WI38 (cell line): ENCODE results near the gene PCTP.

Experiments used
- H3K4me3 ChIP-seq: 2 replicates; pipeline ENCODE4 v1.5.1; 2011; ENCODE audit warnings: low read depth, mild to moderate bottlenecking, control low read depth, low read length
- CTCF ChIP-seq: IDR thresholded peaks from 2 replicates; pipeline ENCODE4 v1.5.1; 2012; ENCODE audit warnings: low read depth, mild to moderate bottlenecking, control low read depth, low read length

The PCTP gene

GRCh38 chr17:55794725-55795482, 44.1 kb downstream of the PCTP start:
- H3K4me3 ChIP-seq: no peak overlapping the region
- no peak for TF ChIP-seq CTCF

DNA sequence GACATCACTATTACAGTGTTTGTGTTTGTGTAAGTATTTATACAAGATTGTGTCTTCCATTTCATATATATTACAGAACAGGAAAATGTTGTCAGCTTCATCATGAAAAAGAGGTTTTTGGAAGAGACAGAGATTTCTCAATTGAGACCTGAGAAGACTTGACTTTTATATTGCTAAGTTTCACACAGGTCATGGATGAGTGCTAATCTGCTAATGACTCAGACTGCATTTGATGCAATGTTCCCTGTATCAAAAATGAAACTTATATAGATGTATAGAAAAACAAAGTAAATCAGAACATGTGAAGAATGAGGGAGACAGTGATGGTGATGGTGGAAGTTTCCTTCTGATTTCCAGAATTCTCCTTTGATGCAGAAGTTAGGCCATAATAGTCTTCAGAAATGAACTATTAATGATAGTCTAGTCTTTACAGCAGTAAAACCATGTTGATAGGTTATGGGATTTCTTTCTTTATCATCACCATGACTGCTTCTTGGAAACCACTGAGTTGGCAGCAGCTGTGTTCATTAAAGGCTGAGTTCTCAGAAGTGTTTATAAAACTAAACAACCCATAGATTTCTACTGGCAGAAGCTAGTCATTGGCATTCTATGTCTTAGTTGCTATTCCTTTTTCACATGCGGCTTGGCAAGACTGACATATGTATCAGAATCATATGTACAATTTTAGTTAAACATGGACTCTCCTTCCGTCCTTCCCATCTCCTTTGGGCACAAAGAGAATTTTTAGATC, 56.1 kb downstream of the PCTP start:
- TF ChIP-seq CTCF: no peak
- no peak overlapping the region for H3K4me3 ChIP-seq

DNA sequence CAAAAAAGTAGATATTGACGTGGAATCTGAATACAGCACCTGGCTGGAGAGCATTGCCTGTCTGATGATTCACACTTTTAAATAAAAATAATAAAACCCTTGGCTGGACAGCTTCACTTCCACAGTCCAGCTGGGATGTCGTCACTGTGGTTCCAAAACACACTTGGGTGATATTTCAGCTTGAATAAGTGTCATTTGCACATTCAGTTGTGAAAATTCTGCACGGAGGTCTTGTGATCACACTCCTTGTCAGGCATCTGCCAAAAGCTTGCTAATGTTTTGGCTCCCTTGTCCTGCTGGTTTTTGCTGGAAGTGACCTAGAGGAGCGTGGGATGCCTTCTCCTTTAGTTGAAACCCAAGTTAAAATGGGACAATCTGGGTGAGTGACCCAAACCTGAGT, 60.7 kb downstream of the PCTP start:
- TF ChIP-seq CTCF: no peak

GRCh38 chr17:55812323-55812722, 61.5 kb downstream of the PCTP start:
- TF ChIP-seq CTCF: no peak
- no peak overlapping the region for H3K4me3 ChIP-seq

More for the DNA sequence above, 60.7 kb downstream of the PCTP start:
- no peak overlapping the region for H3K4me3 ChIP-seq

DNA sequence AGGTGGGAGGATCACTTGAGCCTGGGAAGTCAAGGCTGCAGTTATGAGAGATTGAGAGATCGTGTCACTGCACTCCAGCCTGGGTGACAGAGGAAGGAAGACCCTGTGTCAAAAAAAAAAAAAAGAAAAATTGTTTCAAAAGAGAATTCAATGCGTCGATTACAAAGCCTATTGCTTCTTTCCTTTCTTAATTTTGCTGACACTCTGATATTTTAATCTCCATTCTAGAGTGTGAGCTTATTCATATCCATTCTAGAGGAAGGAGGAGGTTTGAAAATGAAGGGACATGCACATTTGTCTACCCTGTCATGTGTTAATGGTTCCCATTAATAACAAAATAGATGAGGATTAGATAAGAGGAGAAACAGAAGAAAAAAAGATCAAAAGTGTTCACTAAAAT, 63.1 kb downstream of the PCTP start:
- H3K4me3 ChIP-seq: no peak overlapping the region
- TF ChIP-seq CTCF: no peak

- TF ChIP-seq CTCF: no peak
- H3K4me3 ChIP-seq: no peak overlapping the region
Measured at GRCh38 chr17:55814377-55814776, 63.5 kb downstream of the PCTP start.

- no peak overlapping the region for H3K4me3 ChIP-seq
- TF ChIP-seq CTCF: no peak
Measured at GRCh38 chr17:55816532-55817396, 65.9 kb downstream of the PCTP start.
